Bronchial epithelial cell (primary cell): Measurements from ENCODE around the gene FCER1G. TPM values are rescaled to one million over a fixed set of nuclear protein-coding genes. Genes with fewer than 3 reads are reported as not detected.
A peak's percentile ranks its signal among the peaks of the same experiment; 100 is the strongest.

Experiments used
- DNase-seq: peaks from one replicate; pipeline ENCODE4 v3.0.0-alpha.2; 2010; ENCODE audit warnings: low read depth
- FAIRE-seq: peaks from 2 replicates; lab custom pipeline; 2011; peaks lifted over from hg19 to GRCh38; lab: Jason Lieb, UNC
- H3K27me3 ChIP-seq: 2 replicates; pipeline ENCODE4 v1.5.1; 2011; ENCODE audit warnings: low read length; ENCODE audit not compliant: control insufficient read depth, insufficient read depth
- H3K36me3 ChIP-seq: 2 replicates; pipeline ENCODE4 v1.5.1; 2011; ENCODE audit warnings: low read length; ENCODE audit not compliant: control insufficient read depth, insufficient read depth
- H3K4me3 ChIP-seq: 2 replicates; pipeline ENCODE4 v1.5.1; 2011; ENCODE audit warnings: mild to moderate bottlenecking, low read depth, low read length, control low read depth
- CTCF ChIP-seq: IDR thresholded peaks from 2 replicates; pipeline ENCODE4 v1.5.1; 2011; ENCODE audit warnings: mild to moderate bottlenecking, moderate library complexity, low read length, control low read depth, inconsistent platforms; ENCODE audit not compliant: insufficient read depth, severe bottlenecking
- total RNA-seq: library from RNA; depleted of rRNA; stranded (reverse); fragments of >200 nt; gene quantifications from 2 replicates; pipeline ENCODE4 v1.2.1, GENCODE V29; 2014

The FCER1G gene
- total RNA-seq, 1 donor from 2014 or later, result 0.26 TPM

- FAIRE-seq, result no peak
- H3K36me3 ChIP-seq, result peaks cover 24% of the 10 kb centered on the region
- TF ChIP-seq CTCF, result no peak
Observed at GRCh38 chr1:161206411-161207140, 8.5 kb upstream of the FCER1G start.

GRCh38 chr1:161207173-161207572 is 7.9 kb upstream of the FCER1G start:
- TF ChIP-seq CTCF, result no peak
- Histone ChIP-seq H3K27me3 (no peaks in the 10 kb centered on the region), H3K36me3 (peaks cover 29% of the 10 kb centered on the region), H3K4me3 (no peak overlapping the region)
- no peak for FAIRE-seq
- DNase-seq, result no peak

More at GRCh38 chr1:161206411-161207140, 8.5 kb upstream of the FCER1G start:
- H3K4me3 ChIP-seq, result no peak overlapping the region
- H3K27me3 ChIP-seq, result no peaks in the 10 kb centered on the region
- DNase-seq, result no peak

GRCh38 chr1:161209790-161210409 is 5.2 kb upstream of the FCER1G start:
- no peaks in the 10 kb centered on the region for H3K27me3 ChIP-seq
- FAIRE-seq, result no peak
- H3K36me3 ChIP-seq, result peaks cover 36% of the 10 kb centered on the region
- no peak overlapping the region for H3K4me3 ChIP-seq
- DNase-seq, result peak; percentile 64
- peak; percentile 92 for TF ChIP-seq CTCF

- Histone ChIP-seq H3K27me3 (no peaks in the 10 kb centered on the region), H3K36me3 (peaks cover 23% of the 10 kb centered on the region), H3K4me3 (no peak overlapping the region)
- FAIRE-seq (no peak), DNase-seq (no peak)
- no peak for TF ChIP-seq CTCF
Observed at GRCh38 chr1:161214369-161214768, 726 bp upstream of the FCER1G start.

- TF ChIP-seq CTCF, result no peak
- Histone ChIP-seq H3K36me3 (peaks cover 10% of the 10 kb centered on the region), H3K4me3 (no peak overlapping the region), H3K27me3 (no peaks in the 10 kb centered on the region)
- DNase-seq (peak; percentile 31), FAIRE-seq (no peak)
Observed at GRCh38 chr1:161216945-161217712, 2.0 kb downstream of the FCER1G start.
